SK-N-SH (cell line): ENCODE data around the gene NAPG.

Experiments
- CHD2 ChIP-seq: fragments of 150-350 bp; IDR thresholded peaks from 2 replicates; pipeline ENCODE4 v1.6.1; 2018; ENCODE audit warnings: low read length; ENCODE audit not compliant: partially characterized antibody
- EP300 ChIP-seq, 2 experiments: IDR thresholded peaks; 2 replicates each; pipeline versions ENCODE4 v1.4.0 to v1.6.1; 2012; ENCODE audit warnings: borderline replicate concordance in 1 of 2, low read depth in 1 of 2, low read length in 1 of 2
- FOXM1 ChIP-seq: IDR thresholded peaks from 2 replicates; pipeline ENCODE4 v1.4.0; 2012; ENCODE audit warnings: low read depth, mild to moderate bottlenecking
- GABPA ChIP-seq: IDR thresholded peaks from 2 replicates; pipeline ENCODE4 v1.4.0; 2012; ENCODE audit warnings: low read depth, mild to moderate bottlenecking
- JUND ChIP-seq: IDR thresholded peaks from 2 replicates; pipeline ENCODE4 v1.4.0; 2012
- POLR2AphosphoS5 ChIP-seq: IDR thresholded peaks from 2 replicates; pipeline ENCODE4 v1.6.1; 2012; ENCODE audit warnings: low read depth, low read length
- RAD21 ChIP-seq: IDR thresholded peaks from 2 replicates; pipeline ENCODE4 v1.6.1; 2012; ENCODE audit warnings: mild to moderate bottlenecking, low read length
- REST ChIP-seq: IDR thresholded peaks from 2 replicates; pipeline ENCODE4 v1.6.1; 2012; ENCODE audit warnings: mild to moderate bottlenecking, low read depth, low read length, moderate library complexity
- RFX5 ChIP-seq: IDR thresholded peaks from 2 replicates; pipeline ENCODE4 v1.6.1; 2012; ENCODE audit warnings: mild to moderate bottlenecking, improper control_type of control experiment, low read length
- SIN3A ChIP-seq: IDR thresholded peaks from 2 replicates; pipeline ENCODE4 v1.6.1; 2012; ENCODE audit warnings: low read depth, mild to moderate bottlenecking, low read length, moderate library complexity, borderline replicate concordance
- TAF1 ChIP-seq: IDR thresholded peaks from 2 replicates; pipeline ENCODE4 v1.6.1; 2012; ENCODE audit warnings: low read depth, mild to moderate bottlenecking, low read length, moderate library complexity, borderline replicate concordance
- TF ChIP-seq, protein P1 (sequence below): fragments of 200-600 bp; sonication (generic); IDR thresholded peaks from 2 replicates; pipeline ENCODE4 v1.6.1; 2017; ENCODE audit warnings: antibody characterized with exemption, mild to moderate bottlenecking, moderate library complexity
- TF ChIP-seq, protein P2 (sequence below): IDR thresholded peaks from 2 replicates; pipeline ENCODE4; 2012

DNA sequence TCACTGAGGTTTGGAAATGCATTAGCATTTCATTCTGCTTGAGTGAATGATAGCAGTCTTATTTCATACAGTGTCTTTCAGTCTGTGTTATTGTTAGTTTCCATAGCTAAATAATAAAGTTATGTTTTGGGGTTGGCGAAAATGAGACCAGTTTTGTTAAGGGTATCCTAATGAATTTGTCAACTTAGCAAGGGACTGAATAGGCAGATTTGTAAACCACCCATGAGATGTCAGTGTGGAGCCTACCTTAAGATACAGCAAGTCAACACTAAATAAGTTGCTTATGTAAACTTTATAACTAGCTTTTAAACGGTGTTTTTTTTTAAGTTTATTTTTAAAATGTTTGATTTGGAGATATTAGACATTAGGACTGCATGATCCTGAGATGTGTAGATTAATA, 11.9 kb downstream of the NAPG start:
- TF ChIP-seq TAF1 (no peak), CHD2 (no peak), RAD21 (no peak), GABPA (no peak), RFX5 (no peak), REST (no peak), JUND (no peak), EP300 (IDR thresholded peaks at IDR 0.05; ENCODE audit: borderline replicate concordance in 1 of 2, low read depth in 1 of 2, low read length in 1 of 2) (no peak), SIN3A (no peak), FOXM1 (no peak), POLR2AphosphoS5 (no peak)
- TF ChIP-seq, protein P1, sequence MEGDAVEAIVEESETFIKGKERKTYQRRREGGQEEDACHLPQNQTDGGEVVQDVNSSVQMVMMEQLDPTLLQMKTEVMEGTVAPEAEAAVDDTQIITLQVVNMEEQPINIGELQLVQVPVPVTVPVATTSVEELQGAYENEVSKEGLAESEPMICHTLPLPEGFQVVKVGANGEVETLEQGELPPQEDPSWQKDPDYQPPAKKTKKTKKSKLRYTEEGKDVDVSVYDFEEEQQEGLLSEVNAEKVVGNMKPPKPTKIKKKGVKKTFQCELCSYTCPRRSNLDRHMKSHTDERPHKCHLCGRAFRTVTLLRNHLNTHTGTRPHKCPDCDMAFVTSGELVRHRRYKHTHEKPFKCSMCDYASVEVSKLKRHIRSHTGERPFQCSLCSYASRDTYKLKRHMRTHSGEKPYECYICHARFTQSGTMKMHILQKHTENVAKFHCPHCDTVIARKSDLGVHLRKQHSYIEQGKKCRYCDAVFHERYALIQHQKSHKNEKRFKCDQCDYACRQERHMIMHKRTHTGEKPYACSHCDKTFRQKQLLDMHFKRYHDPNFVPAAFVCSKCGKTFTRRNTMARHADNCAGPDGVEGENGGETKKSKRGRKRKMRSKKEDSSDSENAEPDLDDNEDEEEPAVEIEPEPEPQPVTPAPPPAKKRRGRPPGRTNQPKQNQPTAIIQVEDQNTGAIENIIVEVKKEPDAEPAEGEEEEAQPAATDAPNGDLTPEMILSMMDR, result no peak
- TF ChIP-seq, protein P2, sequence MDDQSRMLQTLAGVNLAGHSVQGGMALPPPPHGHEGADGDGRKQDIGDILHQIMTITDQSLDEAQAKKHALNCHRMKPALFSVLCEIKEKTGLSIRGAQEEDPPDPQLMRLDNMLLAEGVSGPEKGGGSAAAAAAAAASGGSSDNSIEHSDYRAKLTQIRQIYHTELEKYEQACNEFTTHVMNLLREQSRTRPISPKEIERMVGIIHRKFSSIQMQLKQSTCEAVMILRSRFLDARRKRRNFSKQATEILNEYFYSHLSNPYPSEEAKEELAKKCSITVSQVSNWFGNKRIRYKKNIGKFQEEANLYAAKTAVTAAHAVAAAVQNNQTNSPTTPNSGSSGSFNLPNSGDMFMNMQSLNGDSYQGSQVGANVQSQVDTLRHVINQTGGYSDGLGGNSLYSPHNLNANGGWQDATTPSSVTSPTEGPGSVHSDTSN, result no peak
